ENCODE results near the gene ACOT13. TPM values are rescaled to one million over a fixed set of nuclear protein-coding genes. Genes with fewer than 3 reads are reported as not detected.
"Not testable (repeated sequence)": the region's sequence is repeated elsewhere in the genome, so short reads cannot be mapped to it uniquely, and the experiment has no call there.

Gene ACOT13
- polyA plus RNA-seq, 1 donor = 16.2 TPM

GRCh38 chr6:24731456-24732134 lies 64.7 kb downstream of the ACOT13 start:
- not testable (repeated sequence) for DNase-seq

DNA sequence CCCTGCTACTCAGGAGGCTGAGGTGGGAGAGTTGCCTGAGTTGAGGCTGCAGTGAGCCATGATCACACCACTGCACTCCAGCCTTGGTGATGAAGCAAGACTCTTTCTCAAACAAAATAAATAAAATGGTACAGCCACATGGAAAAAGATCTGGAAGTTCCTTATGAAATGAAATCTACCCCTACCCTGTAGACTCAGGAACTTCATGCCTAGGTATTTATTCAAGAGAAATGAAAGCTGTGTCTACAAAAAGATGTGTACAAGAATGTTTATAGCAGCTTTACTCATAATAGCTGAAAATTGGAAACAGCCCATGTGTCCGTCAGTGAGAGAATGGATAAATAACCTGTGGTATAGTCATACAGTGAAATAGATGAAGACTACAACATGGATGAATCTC lies 67.3 kb downstream of the ACOT13 start:
- no peak for DNase-seq

GRCh38 chr6:24734710-24735109 lies 67.8 kb downstream of the ACOT13 start:
- not testable (repeated sequence) for DNase-seq

- DNase-seq = no peak
These were observed 71.9 kb downstream of the ACOT13 start for GRCh38 chr6:24738741-24739140.

- no peak for DNase-seq
These were observed 74.0 kb downstream of the ACOT13 start for GRCh38 chr6:24740861-24741260.

- no peak for DNase-seq
These were observed 75.4 kb downstream of the ACOT13 start for GRCh38 chr6:24742216-24742738.

DNA sequence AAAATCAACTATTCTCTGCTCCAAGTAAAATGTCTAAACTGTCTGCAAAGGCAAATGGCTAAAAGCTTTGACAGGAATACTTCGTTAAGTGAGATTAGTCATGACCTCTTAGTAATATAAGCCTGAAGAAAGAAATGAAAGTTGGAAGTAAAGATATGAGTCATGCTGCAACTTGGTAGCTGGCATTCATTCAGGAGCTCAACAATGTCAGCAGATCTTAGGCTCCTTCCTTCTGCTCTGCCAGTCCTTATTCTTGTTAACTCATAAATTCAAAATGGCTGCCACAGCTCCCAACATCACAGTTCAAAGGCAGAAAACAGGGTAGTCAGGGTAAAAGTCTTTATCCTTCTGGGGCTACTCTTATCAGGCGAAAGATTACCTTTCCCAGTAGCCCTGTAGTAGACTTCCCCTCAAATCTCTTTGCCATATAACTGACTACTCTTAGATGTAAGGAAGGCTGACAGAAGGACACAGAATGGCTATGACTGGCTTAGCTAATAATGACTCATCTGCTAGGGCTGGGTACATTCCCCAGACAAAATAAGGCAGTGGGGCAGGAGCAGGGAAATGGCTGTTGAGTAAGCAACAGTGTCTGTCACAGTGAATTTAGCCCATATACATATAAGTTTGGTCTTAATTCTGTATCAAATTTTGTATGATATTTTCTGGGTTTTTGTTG lies 76.5 kb downstream of the ACOT13 start:
- DNase-seq = peak; percentile 15

- no peak for DNase-seq
These were observed 77.1 kb downstream of the ACOT13 start for GRCh38 chr6:24743944-24744335.

GRCh38 chr6:24744911-24745310 lies 78.0 kb downstream of the ACOT13 start:
- no peak for DNase-seq

- DNase-seq = no peak
These were observed 82.4 kb downstream of the ACOT13 start for GRCh38 chr6:24749297-24749696.

DNA sequence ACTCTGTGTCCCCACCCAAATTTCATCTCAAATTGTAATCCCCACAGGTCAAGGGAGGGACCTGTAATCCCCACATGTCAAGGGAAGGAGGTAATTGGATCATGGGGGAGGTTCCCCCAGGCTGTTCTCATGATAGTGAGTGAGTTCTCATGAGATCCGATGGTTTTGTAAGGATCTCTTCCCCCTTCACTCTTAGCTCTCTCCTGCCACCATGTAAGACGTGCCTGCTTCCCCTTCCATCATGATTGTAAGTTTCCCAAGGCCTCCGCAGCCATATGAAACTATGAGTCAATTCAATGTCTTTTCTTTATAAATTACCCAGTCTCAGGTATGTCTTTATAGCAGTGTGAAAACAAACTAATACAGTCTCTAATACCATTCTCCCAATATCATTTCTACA lies 84.0 kb downstream of the ACOT13 start:
- DNase-seq = not testable (repeated sequence)

- DNase-seq = no peak
These were observed 85.6 kb downstream of the ACOT13 start for GRCh38 chr6:24752503-24752902.

GRCh38 chr6:24752917-24753492 lies 86.1 kb downstream of the ACOT13 start:
- no peak for DNase-seq

DNA sequence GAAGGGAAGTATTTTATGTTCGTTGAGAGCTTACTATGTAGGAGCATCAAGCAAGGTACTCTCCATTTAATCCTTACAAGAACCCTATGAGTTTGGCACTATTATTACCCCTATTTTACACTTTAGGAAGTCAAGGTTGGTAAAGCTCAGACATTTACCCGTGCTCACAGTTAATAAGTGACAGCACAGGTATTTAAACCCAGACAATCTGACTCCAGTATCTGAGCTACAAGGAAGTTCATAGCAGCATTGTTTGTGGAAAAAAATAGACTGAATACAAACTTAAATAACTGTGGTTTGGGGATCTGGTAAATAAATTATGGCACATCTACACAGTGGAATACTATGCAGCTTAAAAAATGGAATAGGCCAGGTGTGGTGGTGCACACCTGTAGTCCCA lies 86.7 kb downstream of the ACOT13 start:
- no peak for DNase-seq

- not testable (repeated sequence) for DNase-seq
These were observed 87.5 kb downstream of the ACOT13 start for GRCh38 chr6:24754378-24754777.

Other genes starting within 250 kb of the ACOT13 start
- 2.4 TPM for gene GPLD1, start 177.5 kb upstream of the ACOT13 start, polyA plus RNA-seq (ENCODE audit: insufficient read length)
- 8.2 TPM for gene ALDH5A1, start 172.1 kb upstream of the ACOT13 start, polyA plus RNA-seq (ENCODE audit: insufficient read length)
- gene KIAA0319, start 20.9 kb upstream of the ACOT13 start, polyA plus RNA-seq (ENCODE audit: insufficient read length) = 0.06 TPM
- 22.8 TPM for gene TDP2, start 178 bp upstream of the ACOT13 start, polyA plus RNA-seq (ENCODE audit: insufficient read length)
- gene C6orf62, start 52.1 kb downstream of the ACOT13 start, polyA plus RNA-seq (ENCODE audit: insufficient read length) = 95.5 TPM
- 12.7 TPM for gene GMNN, start 107.9 kb downstream of the ACOT13 start, polyA plus RNA-seq (ENCODE audit: insufficient read length)
- gene ARMH2, start 131.8 kb downstream of the ACOT13 start, polyA plus RNA-seq (ENCODE audit: insufficient read length) = not detected

Measured in hindlimb muscle (tissue), 1 donor.